A204.1 (cell line): ENCODE data around the gene EIPR1.
A peak's percentile ranks its signal among the peaks of the same experiment; 100 is the strongest.

ENCODE experiments used
- FAIRE-seq: peaks from 2 replicates; lab custom pipeline; 2012; peaks lifted over from hg19 to GRCh38; lab: Jason Lieb, UNC

EIPR1 gene

DNA sequence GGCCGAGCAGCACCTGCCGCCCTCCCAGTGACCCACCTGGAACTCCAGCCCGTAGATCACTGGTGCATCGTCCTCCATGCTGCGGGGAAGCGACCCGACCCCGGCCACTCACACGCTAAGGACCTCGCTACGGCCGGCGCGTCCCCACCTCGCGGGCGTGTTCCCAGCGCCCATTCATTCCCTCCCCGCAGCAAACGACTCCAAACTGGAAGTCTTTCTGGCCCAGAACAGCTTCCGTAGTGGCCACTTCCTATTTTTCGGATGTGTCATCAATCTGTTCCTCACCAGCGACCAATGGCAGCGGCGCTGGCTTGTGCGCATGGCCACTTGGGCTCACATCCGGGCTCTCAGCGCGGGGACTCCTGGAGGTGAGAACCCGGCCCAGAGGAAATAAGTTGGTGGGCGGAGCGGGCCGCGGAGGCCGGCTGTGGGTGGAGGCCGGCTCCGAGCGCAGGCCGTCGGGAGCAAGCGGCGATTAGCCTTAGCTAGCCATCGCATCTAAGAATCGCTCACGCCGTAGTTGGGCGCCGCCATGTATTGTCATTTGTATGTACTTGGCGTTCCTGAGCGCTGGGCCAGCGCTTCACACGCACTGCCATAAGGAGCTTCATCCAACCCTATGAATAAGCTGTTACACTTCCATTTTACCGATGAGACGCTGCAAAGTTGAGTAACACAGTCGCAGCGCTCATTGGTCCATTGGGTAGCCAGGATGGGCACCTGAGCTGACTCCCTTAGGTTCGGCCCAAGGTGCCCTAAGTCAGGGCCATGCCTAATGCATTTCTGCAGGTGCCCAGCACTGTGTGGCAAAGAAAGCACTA is at the start of gene EIPR1:
Gene EIPR1 (minus strand): TSS at position 207 of the 821 bp plus-strand sequence. CDS start 129 bp downstream, at position 78.
- FAIRE-seq, result peak; percentile 91

- no peak for FAIRE-seq
These were observed 49.7 kb upstream of the EIPR1 start for GRCh38 chr2:3427272-3427671.

- no peak for FAIRE-seq
These were observed 49.0 kb upstream of the EIPR1 start for GRCh38 chr2:3426615-3427014.

DNA sequence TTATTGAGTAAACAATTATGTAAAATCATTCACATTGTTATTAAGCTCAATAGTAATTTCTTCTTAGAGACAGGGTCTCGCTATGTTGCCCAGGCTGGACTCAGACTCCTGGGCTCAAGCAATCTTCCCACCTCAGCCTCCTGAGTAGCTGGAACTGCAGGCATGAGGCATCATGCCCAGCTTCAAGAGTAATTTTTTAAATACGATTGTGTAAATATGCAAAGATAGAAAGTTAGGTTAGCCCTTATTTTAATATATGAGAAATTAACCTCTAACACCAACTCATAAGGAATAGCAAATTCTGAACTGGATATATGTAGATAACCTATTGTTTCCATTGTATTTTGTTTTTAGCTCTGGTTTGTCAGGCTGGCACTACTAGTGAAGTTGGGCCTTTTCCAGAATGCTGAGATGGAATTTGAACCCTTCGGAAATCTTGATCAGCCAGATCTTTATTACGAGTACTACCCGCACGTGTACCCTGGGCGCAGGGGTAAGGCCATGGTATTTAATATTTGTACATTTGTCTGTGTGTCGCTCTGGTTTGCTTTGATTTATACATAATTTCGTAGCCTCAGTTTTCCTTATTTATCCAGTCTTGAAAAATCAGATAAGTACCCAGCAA is 46.7 kb upstream of the EIPR1 start:
- no peak for FAIRE-seq

GRCh38 chr2:3423492-3424170 is 46.0 kb upstream of the EIPR1 start:
- no peak for FAIRE-seq

DNA sequence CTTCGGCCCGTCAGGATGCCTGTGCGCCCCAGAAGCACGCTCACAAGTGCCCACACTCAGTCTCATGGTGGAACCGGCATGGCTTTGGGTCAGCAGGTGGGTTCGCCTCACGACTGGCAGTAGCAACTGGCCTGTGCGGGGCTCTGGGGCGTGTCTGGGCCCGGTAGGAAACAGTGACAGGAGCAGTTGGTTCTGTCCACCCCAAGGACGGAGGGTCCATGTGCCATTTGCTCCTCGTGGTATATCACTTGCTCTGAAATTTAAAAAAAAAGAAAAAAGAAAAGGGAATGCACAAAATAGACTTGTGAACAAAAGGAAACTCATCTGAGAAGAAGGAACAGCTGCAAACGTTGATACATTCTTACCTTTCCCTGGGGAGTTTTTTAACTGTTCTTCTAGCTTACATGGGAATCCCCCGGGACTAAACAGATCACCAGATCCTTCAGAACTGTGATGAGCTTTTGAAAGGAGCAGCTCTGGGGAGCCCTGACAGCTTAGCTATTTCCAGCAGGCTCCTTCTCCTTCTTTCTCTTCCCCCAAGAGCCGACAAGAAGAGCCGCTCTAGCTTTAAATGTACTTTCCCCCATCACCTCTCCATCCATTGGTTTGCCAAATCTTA is 44.7 kb upstream of the EIPR1 start:
- FAIRE-seq, result no peak

- FAIRE-seq, result no peak
These were observed 44.0 kb upstream of the EIPR1 start for GRCh38 chr2:3421580-3421979.

DNA sequence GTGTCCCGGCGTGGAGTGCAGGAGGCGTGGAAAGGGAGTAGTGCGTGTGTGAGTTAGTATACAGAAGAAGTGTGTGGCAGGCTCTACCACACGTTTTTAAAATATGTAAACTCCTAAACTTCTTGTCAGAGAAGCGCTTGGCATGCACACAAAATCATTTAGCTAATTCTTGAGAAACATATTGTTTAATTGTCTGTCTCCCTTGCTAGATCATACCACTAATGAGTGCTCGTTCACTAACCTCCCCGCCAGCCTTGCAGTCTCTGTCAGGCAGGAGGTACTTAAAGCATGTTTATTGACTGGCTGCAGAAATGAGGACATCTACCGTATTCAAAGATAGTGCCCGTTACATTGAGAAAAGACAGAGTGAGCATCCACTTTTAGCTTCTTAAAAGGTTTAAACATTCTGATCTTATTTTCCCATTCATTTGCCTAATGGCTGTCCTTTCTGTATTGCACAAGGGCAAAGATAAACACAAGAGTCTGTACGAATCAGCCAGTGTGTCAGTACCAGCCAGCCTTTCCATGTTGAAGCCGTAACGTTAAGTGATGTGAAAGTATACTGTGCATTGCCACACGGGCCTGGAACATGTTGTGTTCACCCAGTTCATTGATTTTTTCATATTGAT is 43.3 kb upstream of the EIPR1 start:
- FAIRE-seq, result no peak

DNA sequence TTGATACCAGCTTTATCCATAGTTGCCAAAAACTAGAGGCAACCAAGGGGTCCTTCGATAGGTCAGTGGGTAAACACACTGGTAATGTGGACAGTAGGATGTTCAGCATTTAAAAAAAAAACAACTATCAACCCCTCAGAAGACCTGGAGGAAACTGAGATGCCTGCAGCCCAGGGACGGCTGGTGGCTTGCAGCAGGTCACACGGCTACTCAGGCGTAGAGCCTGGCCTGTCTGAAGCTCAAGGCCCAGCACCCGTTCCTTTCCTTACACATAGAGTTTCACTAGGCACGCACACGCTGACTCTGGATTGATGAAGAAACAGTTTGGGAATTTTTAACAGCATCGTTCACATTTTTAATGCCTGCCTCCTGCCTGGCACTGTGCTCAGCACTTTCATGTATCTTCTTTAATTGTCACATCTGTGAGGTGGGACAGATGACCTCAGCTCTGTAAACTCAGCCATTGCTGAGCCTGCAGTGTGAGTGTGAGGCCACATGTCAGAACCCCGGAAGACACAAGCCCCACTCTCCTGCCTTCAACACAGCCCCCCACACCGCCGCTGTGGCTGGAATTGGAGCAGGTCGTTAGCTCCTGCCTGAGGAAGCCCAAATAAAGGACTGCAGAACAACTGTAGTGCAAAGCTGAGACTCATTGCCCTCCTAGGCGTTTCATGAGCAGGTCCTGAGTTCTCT is 42.6 kb upstream of the EIPR1 start:
- FAIRE-seq, result no peak

DNA sequence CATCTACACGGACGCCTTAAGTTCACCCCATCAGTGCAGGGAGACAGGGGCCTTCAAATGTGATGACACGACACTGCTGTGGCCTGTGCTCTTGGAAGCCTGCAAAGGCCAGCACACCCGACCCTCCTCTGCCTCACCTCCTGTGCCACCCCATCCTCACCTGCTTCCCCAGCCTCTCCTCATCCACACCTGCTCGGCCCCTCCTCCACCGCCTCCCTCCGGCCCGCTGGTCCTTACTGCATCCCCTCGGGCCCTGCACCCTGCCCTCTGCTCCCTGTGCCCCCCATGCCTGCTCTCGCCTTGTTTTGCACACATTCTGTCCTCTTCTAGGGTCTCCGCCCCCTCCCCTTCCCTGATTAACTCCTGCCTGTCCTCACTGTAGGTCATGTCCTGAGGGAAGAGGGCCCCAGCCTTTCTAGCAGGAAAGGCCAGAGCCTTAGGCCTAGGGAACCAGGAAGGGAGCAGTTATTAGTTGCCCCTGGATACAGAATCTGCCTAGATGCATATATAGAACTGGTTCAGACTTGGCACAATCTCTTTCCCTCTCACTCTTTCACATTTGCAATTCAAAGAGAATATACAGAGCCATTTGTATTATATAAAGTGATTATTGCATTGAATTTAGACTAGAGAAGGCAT is 41.3 kb upstream of the EIPR1 start:
- FAIRE-seq, result no peak

- FAIRE-seq, result no peak
These were observed 36.7 kb upstream of the EIPR1 start for GRCh38 chr2:3414133-3414860.

GRCh38 chr2:3413697-3414096 is 36.1 kb upstream of the EIPR1 start:
- no peak for FAIRE-seq

- FAIRE-seq, result no peak
These were observed 33.5 kb upstream of the EIPR1 start for GRCh38 chr2:3411103-3411502.

DNA sequence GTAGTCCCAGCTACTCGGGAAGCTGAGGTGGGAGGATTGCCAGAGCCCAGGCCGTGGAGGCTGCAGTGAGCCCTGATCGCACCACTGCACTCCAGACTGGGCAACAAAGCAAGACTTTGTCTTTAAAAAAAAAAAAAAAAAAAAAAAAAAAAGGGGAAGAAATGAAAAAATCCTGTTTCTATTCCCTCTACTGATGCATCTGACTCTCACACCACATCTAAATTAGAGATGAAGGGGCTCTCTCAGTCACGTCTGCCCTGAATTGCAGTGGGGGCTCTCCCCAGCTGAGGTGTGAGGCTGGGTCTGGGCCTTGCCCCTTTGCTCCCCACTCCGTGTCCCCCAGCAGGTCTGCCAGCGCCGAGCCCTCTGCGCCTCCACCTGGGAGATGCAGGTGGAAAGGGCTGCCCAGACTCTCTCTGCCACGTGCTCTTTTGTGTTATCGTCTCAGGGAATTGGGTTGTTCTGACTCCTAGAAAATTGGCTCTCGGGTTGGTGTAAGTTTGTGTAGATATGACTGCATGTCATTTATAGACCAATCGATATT is 32.1 kb upstream of the EIPR1 start:
- FAIRE-seq, result no peak

DNA sequence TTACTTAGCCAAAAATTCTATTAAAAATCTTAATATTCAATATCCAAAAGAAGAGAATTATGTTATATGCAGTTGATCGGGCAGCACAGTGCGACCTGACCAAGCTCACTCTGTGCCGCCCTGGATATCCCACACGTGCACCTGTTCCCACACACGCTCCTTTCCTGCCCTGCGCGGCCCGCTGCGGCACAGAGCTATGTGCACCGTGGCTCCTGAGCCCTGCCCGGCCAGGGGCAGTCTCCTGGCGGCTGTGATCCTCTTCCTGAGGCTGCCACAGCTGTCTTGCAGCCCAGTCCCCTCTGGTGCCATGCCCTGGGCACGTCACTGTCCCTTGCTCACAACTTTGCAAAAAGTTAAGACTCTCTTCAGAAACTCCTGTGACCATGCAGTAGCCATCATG is 31.2 kb upstream of the EIPR1 start:
- no peak for FAIRE-seq

DNA sequence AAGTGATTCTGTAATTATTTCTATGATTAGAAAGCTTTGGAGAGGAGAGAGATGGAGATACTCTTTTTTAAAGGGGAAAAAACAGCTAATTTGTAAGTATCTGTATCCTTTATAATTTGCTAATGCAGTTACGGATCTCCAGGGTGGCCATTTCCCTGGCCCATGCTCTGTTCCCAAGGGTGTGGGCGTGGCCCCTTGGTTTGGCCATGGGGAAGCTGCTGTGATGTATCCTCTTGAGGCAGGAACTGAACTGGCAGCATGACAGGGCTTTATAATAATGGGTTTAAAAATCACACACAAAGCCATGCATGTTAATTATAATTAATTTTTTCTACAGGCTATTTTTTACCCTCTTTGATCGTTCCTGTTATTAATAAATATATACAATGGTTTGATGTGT is 28.9 kb upstream of the EIPR1 start:
- no peak for FAIRE-seq

DNA sequence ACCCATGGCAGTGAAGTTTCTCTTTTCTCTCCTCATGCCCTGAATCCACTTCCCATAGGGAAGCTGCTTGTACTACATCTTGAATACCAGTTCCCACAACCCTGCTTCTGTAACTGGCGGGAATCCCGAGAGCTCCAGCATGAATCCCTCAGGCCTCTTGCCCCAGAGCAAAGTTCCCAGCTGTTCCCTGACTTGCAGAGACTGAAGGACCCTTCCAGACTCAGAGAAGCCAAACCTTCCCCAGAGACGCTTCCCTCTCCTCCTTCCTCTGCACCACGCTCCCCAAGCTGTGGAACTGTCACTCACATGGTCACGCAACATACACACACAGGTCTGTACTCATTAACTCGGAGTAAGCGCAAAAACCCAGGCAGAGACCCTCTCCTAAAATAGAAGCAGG is 28.3 kb upstream of the EIPR1 start:
- FAIRE-seq, result no peak

GRCh38 chr2:3405307-3405706 is 27.7 kb upstream of the EIPR1 start:
- no peak for FAIRE-seq

- no peak for FAIRE-seq
These were observed 26.8 kb upstream of the EIPR1 start for GRCh38 chr2:3404349-3404894.
